ENCODE measurements around the gene AGAP1.
"Not testable (repeated sequence)": the region's sequence is repeated elsewhere in the genome, so short reads cannot be mapped to it uniquely, and the experiment has no call there.

AGAP1 gene

DNA sequence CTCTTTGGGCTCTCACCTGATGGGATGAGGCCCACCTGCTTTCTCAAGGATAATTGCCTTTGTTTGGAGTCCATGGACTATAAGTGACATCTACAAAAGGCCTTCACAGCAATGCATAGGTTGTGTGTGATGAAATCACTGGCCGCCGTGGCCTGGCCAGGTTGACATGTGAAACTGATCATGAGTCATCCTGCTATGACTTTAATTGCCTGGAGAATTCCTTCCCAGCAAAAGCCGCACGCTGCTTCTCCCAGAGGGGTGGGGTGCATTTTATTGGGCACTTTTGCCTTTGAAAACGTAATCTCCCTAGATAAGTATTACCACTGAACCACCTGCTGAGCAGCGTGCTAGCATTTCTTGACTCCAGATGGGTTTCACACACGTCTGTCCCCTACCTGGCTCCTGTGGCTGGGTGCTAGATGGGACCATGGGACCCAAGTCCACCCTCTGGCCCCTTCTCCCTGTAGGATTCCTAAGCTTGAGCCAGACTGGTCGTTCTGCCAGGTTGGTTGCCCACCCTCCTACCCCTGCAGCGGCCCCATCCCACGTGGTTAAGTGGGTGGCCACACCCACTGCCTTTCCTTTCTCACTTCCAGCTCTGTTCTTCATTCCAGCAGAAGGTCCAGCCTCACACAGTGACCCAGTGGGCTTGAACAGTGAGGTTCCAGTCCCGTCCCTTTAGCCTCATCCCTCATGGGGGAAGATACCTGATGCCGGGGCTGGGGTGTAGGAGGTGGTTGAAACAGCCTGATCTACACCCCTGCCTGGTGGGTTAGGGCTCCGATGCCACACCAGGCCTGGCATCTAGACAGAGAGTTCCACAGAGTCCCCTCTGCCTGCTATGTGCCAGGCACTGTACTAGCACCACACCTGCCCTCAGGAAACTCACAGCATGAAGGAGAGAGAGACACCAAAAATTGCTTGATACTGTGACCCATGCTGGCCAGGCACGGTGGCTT lies 584.7 kb downstream of the AGAP1 start:
- DNase-seq (ENCODE audit: low read depth in 4 of 4, low spot score in 1 of 4), result no peak

DNA sequence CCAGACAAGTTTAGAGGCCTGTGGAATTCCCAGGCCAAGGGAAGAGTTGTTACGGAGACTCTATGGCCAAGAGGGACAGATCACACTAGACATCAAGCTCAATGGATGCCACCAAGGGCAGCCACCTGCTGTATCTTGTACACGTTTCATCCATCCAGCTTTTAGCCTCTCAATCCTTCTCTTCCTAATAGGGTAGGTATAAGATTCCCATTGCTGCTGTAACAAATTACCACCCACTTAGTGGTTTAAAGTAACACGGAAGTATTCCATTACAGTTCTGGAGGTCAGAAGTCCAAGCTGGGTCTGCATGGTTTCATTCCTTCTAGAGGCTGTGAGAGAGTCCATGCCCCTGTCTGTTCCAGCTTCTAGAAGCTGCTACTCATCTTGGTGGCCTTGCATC lies 586.6 kb downstream of the AGAP1 start:
- no peak for DNase-seq (ENCODE audit: low read depth in 4 of 4, low spot score in 1 of 4)

DNA sequence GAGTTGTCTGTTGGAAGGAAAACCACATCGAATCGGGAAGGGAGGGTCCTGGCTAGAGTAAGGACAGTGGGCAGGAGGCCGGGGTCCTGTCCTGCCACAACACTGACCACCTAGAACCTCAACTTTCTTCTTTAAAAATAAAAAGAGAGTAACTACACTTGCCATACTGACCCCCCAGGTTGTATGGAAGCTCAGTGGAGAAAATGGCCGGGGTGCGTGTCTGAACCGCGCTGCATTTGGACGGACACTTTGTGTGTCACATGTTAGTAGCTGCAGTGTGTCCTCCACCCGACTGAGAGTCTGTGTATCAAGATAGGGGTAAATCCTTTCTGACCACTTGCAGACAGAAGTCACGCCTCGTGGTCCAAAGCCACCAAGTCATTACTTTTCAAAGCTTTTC lies 587.3 kb downstream of the AGAP1 start:
- no peak for DNase-seq (ENCODE audit: low read depth in 4 of 4, low spot score in 1 of 4)

DNA sequence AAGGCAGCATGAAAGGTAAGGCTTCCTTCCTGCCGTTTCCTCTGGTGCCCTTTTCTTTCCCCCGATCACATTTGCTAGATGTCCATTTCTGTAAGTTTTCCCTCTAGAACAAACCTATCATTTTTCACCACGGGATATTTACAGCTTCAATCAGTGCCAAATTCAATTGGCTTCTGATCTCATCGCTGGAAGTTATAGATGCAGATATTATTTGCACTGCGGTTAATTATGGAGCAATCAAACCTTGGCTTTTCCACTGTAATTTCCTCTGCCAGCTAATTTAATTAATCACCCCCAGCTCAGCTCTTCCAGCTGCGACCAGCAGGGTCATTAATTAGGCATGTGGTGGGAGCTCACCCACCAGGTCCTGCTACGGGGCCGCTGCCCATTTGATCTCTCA lies 588.2 kb downstream of the AGAP1 start:
- DNase-seq (ENCODE audit: low read depth in 4 of 4, low spot score in 1 of 4), result no peak

DNA sequence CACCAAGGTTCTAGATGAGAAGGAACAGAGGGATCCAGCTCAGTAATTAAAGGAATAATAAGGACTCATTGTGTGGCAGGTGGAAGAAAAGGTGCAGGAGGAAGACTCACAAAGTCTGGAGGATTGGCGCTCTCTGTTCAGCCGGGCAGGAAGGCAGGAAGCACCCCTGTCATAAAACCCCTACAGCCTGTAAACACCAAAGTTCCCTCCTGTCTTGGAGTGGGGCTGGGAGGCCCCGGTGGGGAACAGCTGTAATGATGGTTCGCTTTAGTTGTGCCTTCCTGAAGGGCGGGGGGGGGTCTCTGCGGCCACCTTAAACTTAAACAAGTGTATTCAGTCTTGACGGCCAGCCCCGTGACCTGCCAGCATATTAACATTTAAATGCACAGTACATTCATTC lies 590.1 kb downstream of the AGAP1 start:
- DNase-seq (ENCODE audit: low read depth in 4 of 4, low spot score in 1 of 4), result no peak

DNA sequence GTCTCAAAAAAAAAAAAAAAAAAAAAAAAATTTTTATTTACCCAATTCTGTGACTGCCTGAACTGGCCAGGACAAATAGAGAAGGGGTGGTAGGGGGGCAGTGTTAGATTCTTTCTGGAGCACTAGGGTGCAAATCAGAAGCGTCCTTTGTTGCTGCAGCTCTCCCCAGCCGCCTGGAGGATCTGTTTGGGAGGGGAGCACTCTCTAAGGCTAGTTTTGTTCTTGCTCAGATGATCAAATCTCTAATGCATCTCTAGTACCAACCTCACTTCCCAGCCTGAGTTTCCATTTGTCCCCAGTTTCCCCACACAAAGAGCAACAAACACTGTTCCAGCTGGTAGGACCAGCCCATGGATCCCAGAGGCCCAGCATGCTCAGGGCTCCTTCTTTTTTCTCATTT lies 591.4 kb downstream of the AGAP1 start:
- DNase-seq (ENCODE audit: low read depth in 4 of 4, low spot score in 1 of 4), result no peak

DNA sequence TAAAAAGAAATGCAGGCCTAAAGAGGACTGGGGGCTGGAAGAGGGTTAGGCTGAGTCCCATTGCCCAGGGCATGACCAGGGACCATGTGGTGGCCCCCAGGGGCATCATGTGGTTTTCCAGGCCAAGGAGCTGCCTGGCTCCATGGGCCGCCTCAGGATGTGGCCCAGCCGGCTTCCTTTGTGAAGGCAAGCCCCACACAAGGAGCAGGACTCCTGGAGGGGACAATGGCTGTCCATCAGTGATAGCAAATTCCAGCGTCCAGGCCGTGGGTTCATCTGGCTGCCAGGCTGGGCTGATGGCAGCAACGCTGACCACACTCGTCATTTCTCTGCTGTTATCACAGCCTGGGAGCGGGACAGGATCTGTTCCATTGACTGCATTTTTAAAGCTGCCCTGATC lies 591.8 kb downstream of the AGAP1 start:
- DNase-seq (ENCODE audit: low read depth in 4 of 4, low spot score in 1 of 4), result no peak

DNA sequence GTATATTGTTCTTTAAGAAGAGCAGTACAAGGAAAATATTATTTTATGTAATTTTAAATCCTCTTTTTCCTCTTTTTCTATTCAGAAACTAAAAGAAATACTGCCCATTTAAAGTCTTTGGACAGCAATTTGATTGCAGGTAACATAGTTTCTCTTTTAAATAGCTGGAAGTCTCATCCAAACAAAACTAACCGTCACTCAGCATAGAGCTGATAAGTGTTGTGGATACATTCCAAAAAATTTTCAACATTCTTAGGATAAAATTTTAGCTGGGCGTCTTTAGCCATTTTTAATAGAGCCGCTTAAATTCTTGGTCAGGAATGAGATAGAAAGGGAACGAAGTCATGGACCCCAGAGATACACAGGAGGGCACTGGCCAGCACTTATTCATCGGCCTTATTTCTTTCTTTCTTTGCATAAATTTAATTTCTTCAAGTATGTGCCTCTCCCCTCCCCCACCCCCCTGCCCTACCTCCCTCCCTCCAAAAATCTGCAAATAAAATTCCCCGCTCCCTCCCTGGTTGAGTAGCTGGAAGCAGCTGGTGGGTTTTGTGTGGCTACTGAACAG lies 592.6 kb downstream of the AGAP1 start:
- no peak for DNase-seq (ENCODE audit: low read depth in 4 of 4, low spot score in 1 of 4)

DNA sequence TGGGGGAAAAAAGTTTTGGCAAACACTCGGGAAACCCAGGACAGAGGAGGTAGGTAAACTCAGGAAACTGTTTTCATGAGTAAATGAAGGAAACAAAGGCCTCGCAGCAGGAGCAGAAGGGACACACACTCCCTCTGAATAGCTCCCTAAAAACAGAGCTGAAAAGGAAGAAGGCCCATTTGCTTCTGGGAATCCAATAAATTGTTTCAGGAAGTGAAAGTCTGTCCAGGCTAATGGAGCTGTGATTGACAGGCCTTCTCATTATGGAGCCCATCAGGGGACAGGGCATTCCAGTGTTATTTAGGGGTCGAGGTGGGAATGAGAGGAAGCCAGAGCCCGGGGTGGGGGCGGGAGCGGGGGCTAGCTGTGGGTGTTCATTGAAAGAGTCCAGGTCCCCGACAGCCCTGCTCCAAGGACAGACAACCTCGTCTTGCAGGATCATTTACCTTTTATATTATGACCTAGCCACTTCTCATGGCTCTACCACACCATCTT lies 593.2 kb downstream of the AGAP1 start:
- DNase-seq (ENCODE audit: low read depth in 4 of 4, low spot score in 1 of 4), result no peak

DNA sequence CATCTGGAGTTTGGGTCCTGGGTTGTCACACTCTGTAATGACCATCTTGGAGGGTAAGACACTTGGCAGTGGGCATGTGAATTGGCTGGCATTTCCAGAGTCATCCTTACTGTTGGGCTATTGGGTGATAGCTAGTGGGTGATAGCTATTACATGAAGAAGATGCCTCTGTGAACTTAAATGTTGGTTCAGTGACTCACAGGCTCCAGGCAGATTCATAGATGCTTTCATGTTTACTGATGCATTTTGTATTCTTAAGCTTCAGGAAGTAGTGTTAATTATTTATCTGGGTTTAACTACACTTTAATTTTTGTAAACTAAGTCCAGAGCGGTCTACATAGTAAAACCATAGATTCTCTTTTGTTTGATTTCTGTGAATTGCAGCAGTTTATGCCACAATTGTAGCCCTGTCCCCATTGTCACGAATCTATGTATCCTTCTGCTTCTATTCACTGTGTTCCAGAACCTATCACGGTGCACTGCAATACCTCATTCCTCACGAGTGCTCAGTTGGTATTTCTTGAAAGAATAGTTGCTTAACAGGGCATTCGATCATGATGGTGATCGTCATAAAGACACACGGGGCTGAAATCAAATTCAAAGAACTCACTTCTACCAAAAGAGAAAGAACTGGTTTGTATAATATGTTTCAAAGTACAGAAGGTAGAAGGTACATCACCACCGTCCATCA lies 594.7 kb downstream of the AGAP1 start:
- no peak for DNase-seq (ENCODE audit: low read depth in 4 of 4, low spot score in 1 of 4)

DNA sequence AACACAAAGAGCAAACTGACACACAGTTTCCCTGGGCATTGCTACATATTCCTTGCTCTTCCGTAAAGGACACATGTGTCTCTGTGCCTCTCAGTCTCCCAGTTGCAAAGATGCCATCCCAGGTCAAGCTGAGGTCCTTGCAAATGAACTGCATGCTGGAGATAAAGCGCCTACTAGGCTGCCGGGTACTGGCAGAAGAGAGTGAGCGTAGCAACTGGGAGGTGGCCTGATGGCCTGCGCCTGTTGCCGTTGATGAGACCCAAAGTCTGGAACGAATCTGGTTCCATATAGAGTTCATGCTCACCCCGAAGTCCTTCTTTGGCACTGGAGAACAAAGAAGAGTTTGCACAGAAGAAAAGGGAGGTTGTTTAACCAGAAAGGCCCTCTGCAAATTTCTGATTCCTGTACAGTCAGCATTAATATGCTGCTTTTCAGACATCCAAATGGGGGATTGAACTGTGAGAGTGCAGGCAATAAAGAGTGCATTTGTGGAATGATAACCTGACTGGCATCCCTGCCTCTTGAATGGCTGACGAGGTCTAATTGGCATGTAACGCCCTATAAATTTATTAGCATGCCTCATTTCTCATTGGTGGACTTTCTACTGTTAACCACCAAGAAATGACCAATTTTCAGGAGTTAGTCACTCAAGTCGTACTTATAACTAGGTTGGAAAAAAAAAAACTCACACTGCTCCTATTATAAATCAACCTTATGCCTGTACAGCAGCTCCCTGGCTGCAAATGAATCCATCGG lies 595.6 kb downstream of the AGAP1 start:
- no peak for DNase-seq (ENCODE audit: low read depth in 4 of 4, low spot score in 1 of 4)

DNA sequence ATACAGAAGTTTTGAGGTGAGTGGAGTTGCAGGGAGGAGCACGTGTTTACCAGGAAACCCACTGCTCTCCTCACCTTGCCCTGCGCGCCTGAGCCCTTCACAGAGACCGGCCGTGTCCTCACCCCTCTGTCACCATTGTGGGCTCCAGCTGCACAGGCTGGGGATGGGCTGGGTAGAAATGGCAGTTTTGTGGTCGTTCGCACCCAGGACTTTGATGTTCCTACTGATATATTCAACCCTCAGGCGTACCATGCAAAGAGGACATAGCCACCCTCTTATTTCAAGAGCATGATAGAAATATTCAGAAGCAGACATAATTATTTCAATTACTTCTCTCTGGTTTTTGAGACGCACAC lies 596.2 kb downstream of the AGAP1 start:
- DNase-seq (ENCODE audit: low read depth in 4 of 4, low spot score in 1 of 4), result no peak

DNA sequence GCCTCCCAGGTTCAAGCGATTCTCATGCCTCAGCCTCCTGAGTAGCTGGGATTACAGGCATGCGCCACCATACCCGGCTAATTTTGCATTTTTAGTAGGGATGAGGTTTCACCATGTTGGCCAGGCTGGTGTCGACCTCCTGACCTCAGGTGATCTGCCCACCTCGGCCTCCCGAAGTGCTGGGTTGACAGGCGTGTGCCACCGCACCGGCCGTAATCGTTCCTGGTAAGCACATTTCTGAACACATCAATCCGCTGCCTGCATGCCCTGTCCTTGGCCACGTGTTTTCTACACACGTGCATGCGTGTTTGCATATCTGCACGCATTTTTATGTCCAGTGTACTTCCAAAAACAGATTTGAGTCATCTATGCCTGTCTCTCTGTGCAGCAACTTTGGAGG lies 597.0 kb downstream of the AGAP1 start:
- not testable (repeated sequence) for DNase-seq (ENCODE audit: low read depth in 4 of 4, low spot score in 1 of 4)

DNA sequence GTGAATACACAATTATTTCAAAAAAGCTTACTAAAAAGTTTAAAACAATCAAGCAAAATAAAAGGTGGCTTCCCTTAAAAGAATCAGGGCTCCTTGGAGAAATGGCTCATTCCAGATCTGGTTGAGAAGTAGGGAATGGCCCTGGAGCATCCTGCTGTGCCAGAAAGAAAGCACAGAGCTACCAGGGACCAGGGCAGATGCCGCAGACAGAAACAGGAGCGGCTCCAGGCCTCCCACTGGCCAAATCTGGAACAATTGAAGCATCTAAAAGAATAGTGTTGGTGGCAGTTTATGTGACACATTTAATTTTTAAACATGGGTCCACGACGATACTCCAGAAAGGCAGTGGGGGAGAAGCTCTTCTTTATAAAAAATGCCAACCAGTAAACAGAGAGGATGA lies 598.9 kb downstream of the AGAP1 start:
- DNase-seq (ENCODE audit: low read depth in 4 of 4, low spot score in 1 of 4), result no peak

DNA sequence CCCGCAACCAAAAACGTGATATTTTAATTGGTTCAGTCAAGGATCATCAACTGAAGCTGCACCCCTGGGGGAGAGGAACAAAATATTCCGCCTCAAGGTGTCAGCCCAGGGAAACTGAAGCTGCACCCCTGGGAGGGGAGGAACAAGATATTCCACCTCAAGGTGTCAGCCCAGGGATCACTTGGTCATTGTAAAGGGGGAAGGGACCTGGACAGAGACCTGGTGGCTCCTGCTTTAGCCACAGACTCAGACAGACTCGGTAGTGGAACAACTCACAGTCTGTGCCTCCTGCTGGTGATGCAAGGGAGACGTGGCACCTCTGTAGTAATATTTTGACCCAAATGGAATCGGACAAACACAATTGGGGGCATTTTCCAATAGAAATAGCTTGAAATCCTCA lies 599.3 kb downstream of the AGAP1 start:
- no peak for DNase-seq (ENCODE audit: low read depth in 4 of 4, low spot score in 1 of 4)

DNA sequence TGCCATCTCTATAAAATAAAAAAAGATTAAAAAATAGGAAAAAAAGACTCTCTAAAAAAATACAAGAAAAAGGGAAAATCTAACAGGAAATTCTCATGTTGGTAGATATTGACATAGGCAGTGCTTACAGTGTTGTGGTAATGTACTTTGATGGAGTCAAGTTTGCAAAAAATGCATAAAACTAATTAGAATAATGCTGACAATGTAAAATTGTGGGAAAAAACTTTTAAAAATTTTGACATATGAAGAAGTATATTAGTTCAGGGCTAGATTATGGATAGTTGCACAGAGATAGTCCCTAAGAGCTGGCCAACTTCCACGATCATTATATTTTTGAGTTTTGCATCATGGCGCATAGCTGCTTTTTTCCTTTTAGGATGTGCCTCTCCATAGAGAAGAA lies 601.7 kb downstream of the AGAP1 start:
- DNase-seq (ENCODE audit: low read depth in 4 of 4, low spot score in 1 of 4), result no peak

DNA sequence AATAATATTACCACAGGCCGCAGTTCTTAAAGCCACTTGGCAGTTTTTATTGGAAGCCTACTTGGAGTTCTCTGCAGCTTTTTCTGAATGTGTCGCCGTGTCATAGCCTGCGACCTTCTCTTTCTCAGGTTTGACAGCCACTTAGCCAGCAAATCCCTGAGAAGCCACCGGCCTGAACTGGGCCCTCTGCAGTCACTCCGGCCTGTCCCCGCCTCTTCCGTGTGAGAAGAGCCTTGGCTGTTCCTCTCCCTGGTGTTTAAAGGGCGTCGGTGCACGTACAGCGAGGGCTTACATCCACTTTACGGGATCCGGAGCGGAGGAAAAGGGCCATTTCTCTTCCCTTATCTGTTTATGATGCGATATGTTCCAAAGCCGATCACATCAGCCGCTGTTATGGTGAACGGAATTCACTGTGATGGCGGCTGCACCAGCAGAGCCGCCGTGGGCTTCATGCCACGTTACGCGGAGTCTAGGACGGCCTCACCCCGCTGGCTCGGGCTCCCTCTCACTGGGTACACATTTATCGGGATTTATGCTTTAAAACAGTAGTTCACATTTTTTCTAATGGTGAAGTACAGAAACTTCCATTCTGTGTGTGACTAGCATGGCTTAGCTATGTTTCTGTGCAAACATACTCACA lies 607.6 kb downstream of the AGAP1 start:
- DNase-seq (ENCODE audit: low read depth in 4 of 4, low spot score in 1 of 4), result no peak

DNA sequence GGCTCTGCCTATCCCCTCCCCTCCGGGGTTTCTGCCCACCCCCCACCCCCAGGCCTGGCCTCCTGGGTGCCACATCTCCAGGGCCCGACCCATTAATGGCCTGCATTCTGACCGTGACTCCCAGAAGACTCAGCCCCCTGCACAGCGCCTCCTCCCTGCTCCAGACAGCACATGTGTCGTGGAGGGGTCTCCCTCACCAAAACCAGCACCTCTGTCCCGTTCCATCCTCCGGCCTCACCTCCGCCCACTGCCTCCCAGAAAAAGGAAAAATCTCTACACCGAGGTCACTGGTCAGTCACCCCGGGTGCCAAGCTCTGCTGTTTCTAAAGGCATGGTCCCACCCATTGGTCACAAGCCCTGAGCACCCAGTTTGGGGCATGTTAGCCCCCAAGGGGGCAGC lies 609.1 kb downstream of the AGAP1 start:
- DNase-seq (ENCODE audit: low read depth in 4 of 4, low spot score in 1 of 4), result no peak

DNA sequence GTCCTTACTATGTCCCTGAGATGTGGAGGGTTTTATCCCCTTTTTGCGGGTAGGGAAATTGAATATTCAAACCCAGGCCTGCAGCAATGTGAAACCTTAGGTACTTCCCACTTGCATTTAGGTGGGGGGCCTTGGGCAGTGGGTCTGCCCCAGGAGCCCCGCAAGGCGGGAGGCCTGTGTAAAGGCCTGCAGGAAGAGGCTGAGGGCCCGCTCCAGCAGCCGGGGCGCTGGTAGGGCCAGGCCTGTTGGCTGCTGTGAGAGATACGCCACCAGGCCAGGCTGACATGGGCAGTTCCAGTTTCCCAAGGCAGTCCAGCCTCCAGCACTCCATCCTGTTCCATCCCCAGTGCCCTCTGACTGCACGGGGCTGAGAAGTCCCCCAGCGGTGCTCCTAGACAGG lies 610.1 kb downstream of the AGAP1 start:
- no peak for DNase-seq (ENCODE audit: low read depth in 4 of 4, low spot score in 1 of 4)

DNA sequence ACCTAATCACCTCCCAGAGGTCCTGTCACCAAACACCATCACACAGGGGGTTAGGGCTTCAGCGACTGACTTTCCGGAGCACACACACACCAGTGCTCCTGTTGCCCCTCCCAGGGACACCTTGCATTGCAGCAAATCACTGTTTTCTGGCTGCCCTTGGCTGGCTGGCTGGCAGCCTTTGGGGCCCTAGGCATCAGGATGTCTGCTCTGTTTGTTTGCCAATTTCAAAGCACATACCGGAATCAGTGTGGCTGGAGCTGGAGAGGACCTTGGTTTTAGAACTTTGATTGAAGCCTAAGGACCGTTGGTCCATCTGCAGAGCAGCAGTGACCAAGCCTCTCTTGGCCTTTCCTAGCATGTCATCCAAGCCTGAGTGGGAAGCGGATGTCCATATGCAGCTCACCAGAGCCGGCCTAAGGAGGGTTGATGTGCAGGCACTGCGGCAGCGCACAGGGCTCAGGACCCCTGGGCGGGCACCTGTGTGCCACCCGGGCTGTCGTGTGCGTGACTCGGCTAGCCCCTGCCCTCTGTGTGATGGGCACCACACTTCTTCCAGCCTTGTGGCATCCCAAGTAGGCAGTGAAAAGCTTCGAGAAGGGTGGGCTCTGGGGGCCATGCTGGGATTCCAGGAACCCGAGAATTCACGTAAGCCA lies 612.2 kb downstream of the AGAP1 start:
- DNase-seq (ENCODE audit: low read depth in 4 of 4, low spot score in 1 of 4), result no peak
